Head of caudate nucleus (tissue), 42 donors: ENCODE measurements around the gene VGLL3.
"Not testable (repeated sequence)": the region's sequence is repeated elsewhere in the genome, so short reads cannot be mapped to it uniquely, and the experiment has no call there.

Experiments used
- DNase-seq, 42 donors: peaks; one replicate each; pipeline versions ENCODE4 v3.0.0 to v3.0.0-alpha.2; 2020 to 2021; ENCODE audit warnings: mixed read lengths in 7 of 42
- intact Hi-C: fragments of 100-400 bp; cut with DNase I; formaldehyde crosslinking; loops from one replicate; pipeline ENCODE4 v1.15.0; 2022

VGLL3 gene

GRCh38 chr3:86991482-86991815, 500 bp upstream of the VGLL3 start:
- intact Hi-C loops, result no loop called here
- DNase-seq, result no peak

DNA sequence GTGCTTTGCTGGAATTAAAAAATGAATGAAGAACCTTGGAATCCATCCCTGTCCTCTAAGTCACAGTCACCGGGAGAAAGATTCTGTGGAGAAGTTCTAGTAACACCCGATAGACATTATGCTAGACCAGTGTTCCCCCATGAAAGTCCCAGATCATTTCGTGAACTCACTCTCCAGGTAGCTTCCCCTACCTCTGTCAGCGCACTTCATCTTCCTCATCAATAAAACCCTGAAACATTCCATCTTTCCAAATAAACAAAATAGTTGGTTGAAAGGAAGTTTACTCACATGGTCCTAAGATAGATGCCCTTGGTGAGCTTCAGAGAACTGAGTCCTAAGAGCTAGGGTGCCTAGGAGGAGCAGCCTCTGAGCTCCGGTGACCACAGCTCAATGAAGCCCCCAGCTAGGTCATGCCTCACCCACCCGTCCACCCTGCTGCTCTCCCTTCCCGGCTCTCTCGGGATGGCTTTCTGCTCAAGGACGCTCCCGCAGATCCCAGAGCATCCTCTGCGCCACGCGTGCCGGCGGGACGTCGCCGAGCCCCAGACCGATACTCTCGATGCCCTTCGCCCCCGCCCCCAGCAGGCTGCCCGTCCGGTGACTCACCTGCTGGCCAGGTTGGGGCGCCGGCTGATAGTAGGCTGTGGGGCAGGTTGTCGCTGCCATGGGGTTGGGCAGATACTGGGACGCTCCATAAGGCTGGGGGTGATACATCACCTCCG, 776 bp downstream of the VGLL3 start:
- intact Hi-C loops, result no loop called here
- DNase-seq, result peak in 7 of 42 donors; percentile 7 to 38 (median 18)

GRCh38 chr3:86989611-86990010, 1.3 kb downstream of the VGLL3 start:
- intact Hi-C loops, result no loop called here
- no peak for DNase-seq

DNA sequence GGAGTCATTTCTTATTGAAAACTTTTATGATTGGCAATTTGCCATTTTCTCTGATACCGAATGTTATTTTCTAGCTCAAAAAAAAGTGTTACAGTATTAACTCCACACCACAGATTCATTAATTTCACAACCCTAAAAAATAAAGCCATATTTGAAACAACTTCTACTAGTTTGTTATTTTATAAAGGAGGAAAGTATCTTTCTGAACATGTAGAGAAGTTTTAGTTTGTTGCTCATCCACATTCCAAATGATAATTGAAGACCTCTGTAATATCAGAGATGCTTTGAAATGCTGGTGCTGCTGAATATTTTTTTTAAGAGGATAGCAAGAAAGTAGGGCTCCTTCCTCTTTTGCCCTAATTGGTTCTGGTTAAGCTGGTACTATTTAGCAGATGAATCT, 1.9 kb downstream of the VGLL3 start:
- DNase-seq, result no peak
- intact Hi-C loops, result no loop called here

- DNase-seq, result no peak
- intact Hi-C loops, result no loop called here
Observed at GRCh38 chr3:86988235-86988634, 2.7 kb downstream of the VGLL3 start.

GRCh38 chr3:86987421-86987715, 3.6 kb downstream of the VGLL3 start:
- intact Hi-C loops, result no loop called here
- DNase-seq, result no peak

DNA sequence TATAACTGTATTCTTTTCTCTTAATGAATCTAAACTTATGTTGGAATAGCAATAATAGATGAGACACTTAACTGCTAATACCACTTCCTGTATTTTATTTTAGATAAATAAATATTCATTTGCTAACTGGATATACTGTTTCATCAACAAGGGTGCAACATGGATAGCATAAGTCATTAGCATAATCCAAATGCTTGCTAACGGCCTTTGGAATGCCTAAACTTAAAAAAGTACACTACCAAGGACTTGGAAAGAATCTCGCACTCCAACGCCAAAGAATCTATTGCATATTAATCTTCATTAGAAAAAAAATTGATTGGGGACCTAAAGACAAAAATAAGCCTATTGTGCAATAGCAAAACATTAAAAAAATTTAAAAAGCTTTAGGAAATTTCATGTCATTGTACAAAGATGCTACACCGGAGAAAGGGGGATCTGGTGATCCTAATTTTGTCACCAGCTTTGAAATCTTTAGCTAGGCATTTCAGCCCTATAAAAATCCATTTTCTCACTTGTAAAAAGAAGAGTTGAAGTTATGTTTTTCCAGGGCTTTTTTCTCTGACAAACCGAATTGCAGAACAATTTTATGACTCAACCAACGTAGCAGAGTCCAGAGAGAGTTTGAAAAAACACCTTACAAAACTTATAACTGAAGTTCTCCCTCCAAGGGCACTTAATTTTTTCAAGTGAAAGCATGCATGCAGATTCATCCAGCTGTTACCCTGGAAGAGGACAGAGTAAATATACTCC, 4.1 kb downstream of the VGLL3 start:
- DNase-seq, result no peak
- intact Hi-C loops, result no loop called here

- intact Hi-C loops, result no loop called here
- no peak for DNase-seq
Observed at GRCh38 chr3:86985181-86985826, 5.6 kb downstream of the VGLL3 start.

DNA sequence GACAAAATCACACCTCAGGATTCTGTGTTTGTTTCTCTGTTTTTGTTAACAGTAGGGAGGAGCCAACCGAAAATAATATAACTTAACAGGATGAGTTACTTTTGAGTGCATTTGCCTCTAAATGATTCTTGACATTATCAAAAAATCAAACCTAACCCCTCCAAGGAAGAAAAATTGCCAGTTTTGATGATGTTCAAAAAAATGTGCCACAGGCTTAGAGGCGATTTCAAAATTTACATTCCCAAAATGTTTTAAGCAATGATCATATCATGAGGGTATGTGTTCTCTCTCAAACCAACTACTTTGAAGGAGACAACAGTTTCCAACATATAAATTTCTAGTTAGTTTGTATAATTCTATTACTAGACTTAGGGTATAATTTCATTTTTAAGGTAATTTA, 6.7 kb downstream of the VGLL3 start:
- intact Hi-C loops, result no loop called here
- no peak for DNase-seq

DNA sequence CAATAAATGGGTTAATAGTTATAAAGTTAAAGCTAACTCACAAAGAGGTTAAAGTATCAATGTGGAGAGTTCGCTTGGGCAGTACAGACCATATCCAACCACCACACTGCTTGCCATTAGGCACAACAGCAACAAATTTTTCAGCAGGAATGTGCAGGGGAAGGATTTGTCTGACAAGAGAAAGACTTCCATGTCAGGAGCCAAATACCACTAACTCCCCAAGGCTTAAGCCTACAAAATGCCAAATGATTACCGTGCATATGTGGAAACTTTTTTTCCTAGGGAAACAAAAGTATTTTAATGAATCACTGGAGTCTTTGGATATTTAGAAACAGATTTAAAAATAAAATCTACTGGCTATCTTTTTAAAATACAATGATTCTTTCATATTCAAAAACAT, 8.1 kb downstream of the VGLL3 start:
- no peak for DNase-seq
- intact Hi-C loops, result no loop called here

- no peak for DNase-seq
Observed at GRCh38 chr3:86978111-86978551, 12.8 kb downstream of the VGLL3 start.

DNA sequence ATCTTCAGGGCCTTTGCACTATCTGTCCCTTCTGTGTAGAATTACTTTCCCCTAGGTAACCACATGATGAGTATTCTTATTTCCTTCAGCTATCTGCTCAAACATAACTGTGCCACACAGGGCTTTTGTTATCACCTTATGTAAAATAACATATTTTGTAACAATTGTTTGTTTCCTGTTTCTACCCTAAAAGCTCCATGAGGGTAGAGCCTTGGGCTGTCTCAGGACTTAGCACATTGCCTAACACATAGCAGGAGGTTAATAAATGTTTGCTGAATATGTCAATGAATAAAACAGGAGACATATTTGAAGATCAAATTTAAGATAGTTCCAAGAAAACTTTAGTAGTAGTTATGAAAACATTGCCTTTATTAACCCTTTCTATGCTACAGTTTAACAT, 14.7 kb downstream of the VGLL3 start:
- intact Hi-C loops, result no loop called here
- no peak for DNase-seq

More at GRCh38 chr3:86978111-86978551, 12.8 kb downstream of the VGLL3 start:
- intact Hi-C loops, result no loop called here

GRCh38 chr3:86974177-86974576, 16.8 kb downstream of the VGLL3 start:
- DNase-seq, intact Hi-C loops: not testable (repeated sequence)

DNA sequence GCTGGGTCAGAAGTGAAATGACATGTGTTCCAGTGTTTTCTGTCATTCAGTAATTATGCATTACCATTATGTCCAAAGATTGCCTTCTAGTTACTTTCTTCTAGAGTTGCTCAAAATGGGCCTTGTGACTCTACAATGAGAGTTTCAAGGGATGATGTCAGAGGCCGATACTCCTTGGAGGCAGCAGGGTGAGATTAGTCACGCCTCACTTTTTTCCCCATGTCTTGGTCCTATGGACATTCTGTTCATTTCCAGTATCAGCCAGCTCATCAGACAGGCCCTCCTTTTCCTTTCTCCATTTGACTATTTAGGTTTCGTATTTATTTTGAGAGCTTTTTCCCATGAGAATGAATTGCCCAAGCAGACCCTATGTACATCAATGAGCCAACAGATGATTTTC, 17.5 kb downstream of the VGLL3 start:
- no peak for DNase-seq
- intact Hi-C loops, result no loop called here

GRCh38 chr3:86969500-86970189, 21.3 kb downstream of the VGLL3 start:
- intact Hi-C loops, result no loop called here
- DNase-seq, result peak in 11 of 42 donors; percentile 14 to 67 (median 35)

GRCh38 chr3:86968244-86968932, 22.6 kb downstream of the VGLL3 start:
- DNase-seq, result no peak
- intact Hi-C loops, result no loop called here

DNA sequence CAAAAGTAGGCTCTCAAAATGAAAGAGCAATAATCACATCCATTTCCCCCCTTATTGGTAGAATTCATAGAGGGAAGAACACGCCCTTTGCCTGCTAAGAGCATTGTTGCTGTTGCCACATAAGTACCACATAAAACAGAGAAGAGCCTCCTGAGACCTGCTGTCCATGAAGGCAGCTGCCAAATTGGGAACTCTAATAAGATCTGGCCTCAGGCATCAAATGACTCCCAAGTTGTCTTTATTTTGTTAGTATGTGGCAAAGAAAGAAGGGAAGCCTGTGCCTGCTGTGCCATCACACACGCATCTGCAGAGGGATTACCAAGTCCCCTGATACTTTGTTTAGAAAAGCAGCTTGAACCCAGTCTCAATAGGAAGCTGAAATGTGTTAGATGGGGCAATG, 23.9 kb downstream of the VGLL3 start:
- no peak for DNase-seq
- intact Hi-C loops, result no loop called here

- intact Hi-C loops, result no loop called here
Observed at GRCh38 chr3:86965166-86965565, 25.8 kb downstream of the VGLL3 start.

DNA sequence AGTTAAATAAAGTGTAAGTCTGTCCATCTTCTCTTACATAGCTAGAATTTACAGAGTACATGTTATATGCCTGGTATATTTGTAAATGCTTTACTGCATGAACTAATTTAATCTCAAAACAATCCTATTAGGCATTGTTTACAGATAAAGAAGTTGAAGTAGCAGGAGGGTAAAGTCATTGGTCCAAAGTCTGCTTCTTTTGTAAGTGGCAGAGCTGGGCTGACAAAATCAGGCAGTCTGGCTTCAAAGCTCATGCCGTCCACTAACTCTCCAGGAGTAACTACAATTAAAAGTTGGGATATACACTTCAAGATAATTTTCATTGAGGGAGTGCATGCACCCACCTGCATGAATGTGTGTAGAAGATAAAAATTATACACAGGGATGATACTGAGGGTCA, 27.3 kb downstream of the VGLL3 start:
- intact Hi-C loops, result no loop called here
- DNase-seq, result no peak

More at GRCh38 chr3:86965166-86965565, 25.8 kb downstream of the VGLL3 start:
- no peak for DNase-seq
